Vagina (tissue), 2 donors: ENCODE data around the gene NPAS3.

ENCODE experiments used
- CTCF ChIP-seq, 3 experiments: fragments of 450-650 bp in 2 of 3; fragments of 200-600 bp in 1 of 3; sonication (generic) in 1 of 3; IDR thresholded peaks; one replicate each; pipeline ENCODE4 v1.5.1; 2017 to 2019; ENCODE audit warnings: antibody characterized with exemption in 3 of 3, mild to moderate bottlenecking in 2 of 3, moderate library complexity in 2 of 3
- POLR2A ChIP-seq, 2 donors: fragments of 450-650 bp; IDR thresholded peaks; one replicate each; pipeline ENCODE4 v1.6.1; 2017; ENCODE audit warnings: antibody characterized with exemption in 2 of 2, mild to moderate bottlenecking in 2 of 2, moderate library complexity in 2 of 2
- POLR2AphosphoS5 ChIP-seq, 2 donors: sonication (generic); formaldehyde crosslinking; IDR thresholded peaks; one replicate each; pipeline ENCODE4 v1.9.0; 2017; ENCODE audit warnings: antibody characterized with exemption in 2 of 2, mild to moderate bottlenecking in 2 of 2, low read depth in 1 of 2; ENCODE audit not compliant: insufficient read depth in 1 of 2

GRCh38 chr14:33642080-33642479 lies 703.4 kb downstream of the NPAS3 start:
- TF ChIP-seq CTCF (IDR thresholded peaks at IDR 0.05) (no peak), POLR2A (IDR thresholded peaks at IDR 0.05) (no peak), POLR2AphosphoS5 (IDR thresholded peaks at IDR 0.05; ENCODE audit: insufficient read depth in 1 of 2, low read depth in 1 of 2) (no peak)
